HCT116 (cell line): Measurements from ENCODE around the gene ARHGEF18. TPM values are rescaled to one million over a fixed set of nuclear protein-coding genes. Genes with fewer than 3 reads are reported as not detected.

Source experiments
- ATAC-seq: fragments of 200-7000 bp; cut with Tn5 transposase; 2 replicates; pipeline ENCODE4 v1.9.1; 2020; ENCODE audit warnings: mild to moderate bottlenecking, moderate library complexity
- BruUV-seq: library from RNA; stranded (reverse); fragments of 400-500 nt; replicated peaks from 2 replicates; lab custom pipeline; 2021; lab: Mats Ljungman, UMichigan
- CTCF ChIA-PET: fragments of 300-600 bp; sonication (Branson Sonifier 250); formaldehyde crosslinking; loops from one replicate; lab custom pipeline; 2021; ENCODE audit warnings: antibody characterized with exemption; lab: Charles Lee
- POLR2A ChIA-PET: fragments of 300-600, 350-600 bp; sonication (Branson Sonifier 250); formaldehyde crosslinking; loops from one replicate; lab custom pipeline; 2021; ENCODE audit warnings: antibody characterized with exemption; lab: Charles Lee
- RAD21 ChIA-PET, 2 experiments: fragments of 300-600 bp; sonication (Branson Sonifier 250); formaldehyde crosslinking; loops; one replicate each; lab custom pipeline; 2023; ENCODE audit warnings: low total read pairs in 2 of 2; ENCODE audit not compliant: uncharacterized antibody in 2 of 2, unreplicated experiment in 2 of 2, low non-redundant PET in 1 of 2; lab: Charles Lee
- DNase-seq: peaks from one replicate; pipeline ENCODE4 v3.0.0-alpha.2; 2010; ENCODE audit warnings: low read depth, low spot score
- H2AFZ ChIP-seq: fragments of 200-600 bp; shearing (Covaris generic), sonication (generic); 2 replicates; pipeline ENCODE4 v1.6.1; 2017; ENCODE audit warnings: low read depth, mixed run types, mixed read lengths, antibody characterized with exemption, low read length; ENCODE audit not compliant: poor library complexity, severe bottlenecking
- H3K27ac ChIP-seq: 2 replicates; pipeline ENCODE4 v1.5.1; 2012; ENCODE audit warnings: low read depth, low read length
- H3K27me3 ChIP-seq: fragments of 200-600 bp; sonication (generic); 2 replicates; pipeline ENCODE4 v1.6.1; 2016; ENCODE audit warnings: mixed run types, low read length, mixed read lengths; ENCODE audit not compliant: insufficient read depth
- H3K36me3 ChIP-seq, 2 experiments: fragments of 200-500 bp in 1 of 2; fragments of 200-600 bp in 1 of 2; sonication (Bioruptor generic) in 1 of 2; sonication (generic) in 1 of 2; 2 replicates each; pipeline versions ENCODE4 v1.5.1 to v1.6.1; 2014 to 2016; ENCODE audit warnings: low read length in 2 of 2, inconsistent platforms in 1 of 2, mixed read lengths in 1 of 2, mixed run types in 1 of 2; ENCODE audit not compliant: insufficient read depth in 2 of 2, control insufficient read depth in 1 of 2
- H3K4me1 ChIP-seq, 2 experiments: fragments of 200-600 bp in 1 of 2; sonication (generic) in 1 of 2; 2 replicates each; pipeline versions ENCODE4 v1.5.1 to v1.6.1; 2012 to 2017; ENCODE audit warnings: low read length in 2 of 2, inconsistent platforms in 1 of 2, mild to moderate bottlenecking in 1 of 2, mixed read lengths in 1 of 2, mixed run types in 1 of 2, moderate library complexity in 1 of 2; ENCODE audit not compliant: insufficient read depth in 2 of 2, control insufficient read depth in 1 of 2
- H3K4me2 ChIP-seq: fragments of 200-600 bp; sonication (generic); 2 replicates; pipeline ENCODE4 v1.6.1; 2017; ENCODE audit warnings: mixed run types, low read length, mixed read lengths
- H3K4me3 ChIP-seq, 2 experiments: fragments of 200-600 bp in 1 of 2; sonication (generic) in 1 of 2; replicated peaks in 1 of 2; 2 replicates each; pipeline ENCODE4 v1.5.1; 2011 to 2016; ENCODE audit warnings: low read length in 2 of 2, control low read depth in 1 of 2, low read depth in 1 of 2, mild to moderate bottlenecking in 1 of 2, mixed read lengths in 1 of 2, mixed run types in 1 of 2
- H3K79me2 ChIP-seq: fragments of 200-600 bp; sonication (generic); 2 replicates; pipeline ENCODE4 v1.6.1; 2017; ENCODE audit warnings: mild to moderate bottlenecking, mixed run types, low read length, moderate library complexity, mixed read lengths; ENCODE audit not compliant: insufficient read depth
- H3K9ac ChIP-seq: fragments of 200-600 bp; sonication (generic); 2 replicates; pipeline ENCODE4 v1.6.1; 2016; ENCODE audit warnings: low read length, mixed read lengths
- H3K9me2 ChIP-seq: fragments of 200-600 bp; sonication (generic), shearing (Covaris generic); 2 replicates; pipeline ENCODE4 v1.6.1; 2017; ENCODE audit warnings: mixed run types, mild to moderate bottlenecking, moderate library complexity; ENCODE audit not compliant: insufficient read depth
- H3K9me3 ChIP-seq, 2 experiments: fragments of 200-500 bp in 1 of 2; fragments of 200-600 bp in 1 of 2; sonication (Bioruptor generic) in 1 of 2; sonication (generic) in 1 of 2; 2 replicates each; pipeline ENCODE4 v1.6.1; 2014 to 2017; ENCODE audit warnings: low read length in 2 of 2, mixed read lengths in 2 of 2, inconsistent platforms in 1 of 2, low read depth in 1 of 2, mild to moderate bottlenecking in 1 of 2, mixed run types in 1 of 2, moderate library complexity in 1 of 2; ENCODE audit not compliant: control insufficient read depth in 1 of 2, insufficient read depth in 1 of 2
- H4K20me1 ChIP-seq: fragments of 200-600 bp; sonication (generic), shearing (Covaris generic); 2 replicates; pipeline ENCODE4 v1.6.1; 2017; ENCODE audit warnings: mixed run types, mild to moderate bottlenecking, moderate library complexity; ENCODE audit not compliant: insufficient read depth
- CBX3 ChIP-seq: IDR thresholded peaks from 2 replicates; pipeline ENCODE4 v1.6.1; 2012; ENCODE audit warnings: low read depth
- CEBPB ChIP-seq: IDR thresholded peaks from 2 replicates; pipeline ENCODE4 v1.6.1; 2012; ENCODE audit warnings: low read depth
- ELF1 ChIP-seq: IDR thresholded peaks from 2 replicates; pipeline ENCODE4 v1.6.1; 2012; ENCODE audit warnings: low read depth, borderline replicate concordance
- EZH2 ChIP-seq: fragments of 200-600 bp; sonication (generic); IDR thresholded peaks from 2 replicates; pipeline ENCODE4 v1.6.1; 2017; ENCODE audit warnings: antibody characterized with exemption, mixed run types
- EZH2phosphoT487 ChIP-seq: fragments of 200-600 bp; IDR thresholded peaks from 2 replicates; pipeline ENCODE4 v1.6.1; 2018; ENCODE audit warnings: antibody characterized with exemption, borderline replicate concordance
- MAX ChIP-seq: IDR thresholded peaks from 2 replicates; pipeline ENCODE4 v1.6.1; 2012
- POLR2A ChIP-seq: IDR thresholded peaks from 2 replicates; pipeline ENCODE4 v1.7.0; 2011; ENCODE audit warnings: borderline replicate concordance; ENCODE audit not compliant: insufficient read depth, insufficient read length; ENCODE audit errors: extremely low read depth
- POLR2AphosphoS5 ChIP-seq: IDR thresholded peaks from 2 replicates; pipeline ENCODE4 v1.6.1; 2011; ENCODE audit warnings: mild to moderate bottlenecking, low read depth, low read length, moderate library complexity
- RAD21 ChIP-seq: IDR thresholded peaks from 2 replicates; pipeline ENCODE4 v1.6.1; 2012; ENCODE audit warnings: low read depth, mild to moderate bottlenecking
- SP1 ChIP-seq: IDR thresholded peaks from 2 replicates; pipeline ENCODE4 v1.6.1; 2012; ENCODE audit warnings: low read depth
- SRF ChIP-seq: IDR thresholded peaks from 2 replicates; pipeline ENCODE4 v1.6.1; 2012; ENCODE audit warnings: low read depth
- YY1 ChIP-seq: IDR thresholded peaks from 2 replicates; pipeline ENCODE4 v1.6.1; 2011; ENCODE audit warnings: low read length, low read depth, moderate library complexity, mild to moderate bottlenecking; ENCODE audit not compliant: insufficient replicate concordance; ENCODE audit errors: extremely low read depth
- ZFX ChIP-seq: fragments of 450-650 bp; IDR thresholded peaks from 2 replicates; pipeline ENCODE4 v1.6.1; 2017
- ZNF274 ChIP-seq: fragments of 200-500 bp; sonication (Bioruptor generic); IDR thresholded peaks from 2 replicates; pipeline ENCODE4 v1.6.1; 2014; ENCODE audit warnings: mild to moderate bottlenecking, low read depth, low read length, inconsistent platforms
- intact Hi-C: fragments of 100-400 bp; cut with micrococcal nuclease; formaldehyde crosslinking; loops from 2 replicates; pipeline ENCODE4 v1.10.0; 2022
- total RNA-seq: library from RNA; stranded (reverse); gene quantifications from one replicate; pipeline ENCODE4 v1.2.1, GENCODE V29; 2021; ENCODE audit not compliant: unreplicated experiment

The ARHGEF18 gene
- total RNA-seq, 1 experiment from 2014 or later = 32.2 TPM

- Histone ChIP-seq H3K27me3 (no peaks in the 10 kb centered on the region), H3K4me2 (no peak overlapping the region), H3K79me2 (no peaks in the 10 kb centered on the region), H2AFZ (no peak overlapping the region), H3K9ac (no peak overlapping the region), H3K4me3 (no peak overlapping the region), H4K20me1 (no peaks in the 10 kb centered on the region), H3K27ac (no peak overlapping the region), H3K9me2 (no peaks in the 10 kb centered on the region), H3K9me3 (0 out of 4 replicates have a peak, but pooled peaks cover 0 to 5% of the 10 kb centered on the region in 2 experiments)
- intact Hi-C loops = loop anchor here (10.0 kb wide), 1 partner anchor 333 kb away; the partner anchor contains the start of gene TRAPPC5
- ChIA-PET RAD21 (no interaction called here), CTCF (interaction anchor here (0.7 kb wide), 1 partner anchor 151 kb away, joined by 3 read pairs; no protein-coding TSS in a partner anchor), POLR2A (no interaction called here)
- no peak for ATAC-seq
- no TSS peak for BruUV-seq
- TF ChIP-seq EZH2 = no peak
- no peak for TF ChIP-seq RAD21
- TF ChIP-seq MAX = no peak
- no peak for TF ChIP-seq ELF1
- TF ChIP-seq CBX3 = no peak
- no peak for TF ChIP-seq SRF
- no peak for TF ChIP-seq SP1
- TF ChIP-seq ZFX = no peak
- no peak for TF ChIP-seq CEBPB
- no peak for TF ChIP-seq ZNF274
- no peak for TF ChIP-seq POLR2AphosphoS5
- no peak for TF ChIP-seq EZH2phosphoT487
- no peak for TF ChIP-seq YY1
- no peak for TF ChIP-seq POLR2A
- TF ChIP-seq, all 23 proteins: peak for 0
- Histone ChIP-seq H3K4me1 (peaks cover 0 to 7% of the 10 kb centered on the region in 2 experiments; a peak in 1 of 4 replicates), H3K36me3 (no peaks in the 10 kb centered on the region)
- DNase-seq = no peak
These were observed 3.1 kb downstream of the ARHGEF18 start for GRCh38 chr19:7351861-7352260.
